IMR-90 (cell line): ENCODE measurements around the gene NACC1. TPM values are rescaled to one million over a fixed set of nuclear protein-coding genes. Genes with fewer than 3 reads are reported as not detected.

Experiments used
- ATAC-seq: fragments of 200-7000 bp; cut with Tn5 transposase; 2 replicates; pipeline ENCODE4 v1.9.1; 2020; ENCODE audit warnings: low read depth, mild to moderate bottlenecking, moderate library complexity
- BruUV-seq: library from RNA; stranded (reverse); fragments of 400-500 nt; replicated peaks from 2 replicates; lab custom pipeline; 2021; lab: Mats Ljungman, UMichigan
- CTCF ChIA-PET: fragments of 300-600 bp; formaldehyde crosslinking; extraction: SDS; loops from one replicate; lab custom pipeline; 2021; ENCODE audit warnings: antibody characterized with exemption; lab: Yijun Ruan, JAX
- POLR2A ChIA-PET: fragments of 300-600 bp; sonication (Branson Sonifier 250); formaldehyde crosslinking; loops from one replicate; lab custom pipeline; 2022; ENCODE audit warnings: antibody characterized with exemption; ENCODE audit not compliant: unreplicated experiment; lab: Charles Lee
- DNase-seq: peaks from one replicate; pipeline ENCODE4 v3.0.0; 2013
- H2AFZ ChIP-seq: replicated peaks from 2 replicates; pipeline ENCODE3; 2013; ENCODE audit warnings: low read length, mild to moderate bottlenecking; ENCODE audit not compliant: poor library complexity
- H2AK5ac ChIP-seq: 2 replicates; pipeline ENCODE4 v1.6.1; 2013; ENCODE audit warnings: low read depth, low read length, inconsistent platforms
- H2AK9ac ChIP-seq: replicated peaks from 2 replicates; pipeline ENCODE3; 2013; ENCODE audit warnings: mild to moderate bottlenecking, low read depth, low read length, moderate library complexity; ENCODE audit not compliant: poor library complexity
- H2BK120ac ChIP-seq: 2 replicates; pipeline ENCODE4 v1.6.1; 2013; ENCODE audit warnings: low read depth, low read length, inconsistent platforms
- H2BK15ac ChIP-seq: 3 replicates; pipeline ENCODE4 v1.6.1; 2013; ENCODE audit warnings: low read depth, low read length, inconsistent platforms
- H2BK20ac ChIP-seq: 2 replicates; pipeline ENCODE4 v1.6.1; 2013; ENCODE audit warnings: low read depth, mild to moderate bottlenecking, inconsistent platforms, low read length, moderate library complexity
- H2BK5ac ChIP-seq: 2 replicates; pipeline ENCODE4 v1.6.1; 2013; ENCODE audit warnings: mild to moderate bottlenecking, low read depth, low read length, inconsistent platforms; ENCODE audit not compliant: poor library complexity, severe bottlenecking
- H3K14ac ChIP-seq: replicated peaks from 2 replicates; pipeline ENCODE4 v1.6.1; 2013; ENCODE audit warnings: low read depth, low read length, inconsistent platforms
- H3K18ac ChIP-seq: 2 replicates; pipeline ENCODE4 v1.6.1; 2013; ENCODE audit warnings: low read depth, low read length, control low read depth
- H3K23ac ChIP-seq: 2 replicates; pipeline ENCODE4 v1.6.1; 2013; ENCODE audit warnings: low read depth, low read length, inconsistent platforms
- H3K27ac ChIP-seq: 2 replicates; pipeline ENCODE4 v1.5.1; 2013; ENCODE audit warnings: mild to moderate bottlenecking, control low read depth, low read length; ENCODE audit not compliant: insufficient read depth
- H3K27me3 ChIP-seq: 2 replicates; pipeline ENCODE4 v1.6.1; 2013; ENCODE audit warnings: low read length; ENCODE audit not compliant: control insufficient read depth, insufficient read depth
- H3K36me3 ChIP-seq: 2 replicates; pipeline ENCODE4 v1.6.1; 2013; ENCODE audit warnings: low read length, mixed read lengths; ENCODE audit not compliant: control insufficient read depth, insufficient read depth
- H3K4ac ChIP-seq: 2 replicates; pipeline ENCODE4 v1.6.1; 2013; ENCODE audit warnings: low read depth, low read length, inconsistent platforms
- H3K4me1 ChIP-seq: 2 replicates; pipeline ENCODE4 v1.6.1; 2013; ENCODE audit warnings: low read length, mixed read lengths; ENCODE audit not compliant: control insufficient read depth, insufficient read depth
- H3K4me2 ChIP-seq: 2 replicates; pipeline ENCODE4 v1.6.1; 2013; ENCODE audit warnings: low read depth, mild to moderate bottlenecking, control low read depth, low read length, moderate library complexity
- H3K4me3 ChIP-seq: 2 replicates; pipeline ENCODE4 v1.5.1; 2013; ENCODE audit warnings: low read depth, mild to moderate bottlenecking, control low read depth, low read length, moderate library complexity; ENCODE audit not compliant: insufficient read depth
- H3K56ac ChIP-seq: 2 replicates; pipeline ENCODE4 v1.6.1; 2013; ENCODE audit warnings: low read length, inconsistent platforms; ENCODE audit not compliant: insufficient read depth; ENCODE audit errors: extremely low read depth
- H3K79me1 ChIP-seq, 2 experiments: 2 replicates each; pipeline ENCODE4 v1.6.1; 2013; ENCODE audit warnings: low read length in 2 of 2, inconsistent platforms in 1 of 2, low read depth in 1 of 2
- H3K9ac ChIP-seq: 2 replicates; pipeline ENCODE4 v1.6.1; 2013; ENCODE audit warnings: low read depth, low read length, control low read depth
- H3K9me1 ChIP-seq: 2 replicates; pipeline ENCODE4 v1.6.1; 2013; ENCODE audit warnings: low read length, inconsistent platforms; ENCODE audit not compliant: insufficient read depth
- H3K9me3 ChIP-seq: 2 replicates; pipeline ENCODE4 v1.6.1; 2013; ENCODE audit warnings: low read length; ENCODE audit not compliant: control insufficient read depth, insufficient read depth
- H4K20me1 ChIP-seq: 2 replicates; pipeline ENCODE4 v1.6.1; 2013; ENCODE audit warnings: low read length, inconsistent platforms; ENCODE audit not compliant: insufficient read depth
- H4K5ac ChIP-seq: 2 replicates; pipeline ENCODE4 v1.6.1; 2013; ENCODE audit warnings: mild to moderate bottlenecking, low read depth, low read length, control low read depth
- H4K8ac ChIP-seq, 2 experiments: 2 replicates each; pipeline ENCODE4 v1.6.1; 2013; ENCODE audit warnings: low read depth in 2 of 2, low read length in 2 of 2, control low read depth in 1 of 2, inconsistent platforms in 1 of 2
- H4K91ac ChIP-seq: 2 replicates; pipeline ENCODE4 v1.6.1; 2013; ENCODE audit warnings: low read depth, low read length, inconsistent platforms; ENCODE audit not compliant: insufficient read depth
- CHD1 ChIP-seq: IDR thresholded peaks from 2 replicates; pipeline ENCODE4 v1.6.1; 2012; ENCODE audit warnings: low read depth, low read length, improper control_type of control experiment
- CTCF ChIP-seq: conservative IDR thresholded peaks from 2 replicates; pipeline ENCODE4 v1.5.1; 2012; ENCODE audit warnings: mild to moderate bottlenecking, low read depth, low read length, improper control_type of control experiment
- ELK1 ChIP-seq: fragments of 150-350 bp; IDR thresholded peaks from 2 replicates; pipeline ENCODE4 v1.6.1; 2016; ENCODE audit warnings: low read depth, mild to moderate bottlenecking, low read length, moderate library complexity, borderline replicate concordance
- MAFK ChIP-seq: IDR thresholded peaks from 2 replicates; pipeline ENCODE4 v1.6.1; 2012; ENCODE audit warnings: low read depth, low read length, improper control_type of control experiment
- NFE2L2 ChIP-seq: fragments of 150-350 bp; IDR thresholded peaks from 2 replicates; pipeline ENCODE4 v1.6.1; 2016; ENCODE audit warnings: low read depth, mild to moderate bottlenecking, low read length
- POLR2A ChIP-seq: IDR thresholded peaks from 2 replicates; pipeline ENCODE4 v1.6.1; 2012; ENCODE audit warnings: mild to moderate bottlenecking, low read depth, low read length
- RAD21 ChIP-seq: IDR thresholded peaks from 2 replicates; pipeline ENCODE4 v1.6.1; 2012; ENCODE audit warnings: low read length, improper control_type of control experiment
- WGBS, 2 experiments: methylation state at CpG; one replicate each; pipeline versions ENCODE4 v1.1.5 to v1.1.7; 2013; ENCODE audit warnings: missing lambda C conversion rate in 2 of 2; ENCODE audit not compliant: insufficient read length in 1 of 2; ENCODE audit errors: extremely low coverage in 2 of 2; 5-methylcytosine and 5-hydroxymethylcytosine counted together
- dilution Hi-C: fragments of 300-500 bp; cut with HindIII; formaldehyde crosslinking; loops from one replicate; pipeline ENCODE4 v1.14.3; 2018; ENCODE audit warnings: low sequenced_read_pairs; ENCODE audit not compliant: unreplicated experiment
- in situ Hi-C: fragments of 300-500 bp; cut with MboI; formaldehyde crosslinking; loops from 3 replicates; pipeline ENCODE4 v1.14.3; 2019; ENCODE audit warnings: low sequenced_read_pairs, inconsistent platforms, mixed read lengths
- intact Hi-C: fragments of 100-400 bp; cut with micrococcal nuclease; formaldehyde crosslinking; loops from 2 replicates; pipeline ENCODE4 v1.10.0; 2022
- polyA plus RNA-seq, 3 experiments: library from polyadenylated mRNA; depleted of rRNA; stranded (reverse); fragments of >200 nt; gene quantifications; 2 replicates each; pipeline ENCODE4 v1.2.3, GENCODE V29; 2012; ENCODE audit warnings: low replicate concordance in 1 of 3
- total RNA-seq: library from RNA; depleted of rRNA; stranded (reverse); fragments of >200 nt; gene quantifications from 2 replicates; pipeline ENCODE4 v1.2.3, GENCODE V29; 2012

The NACC1 gene
- total and polyA plus RNA-seq, 2 of the 4 experiments (the other 2 are of a cell fraction) = 42.5 to 181 TPM

- POLR2A ChIA-PET = no interaction called here
- H3K79me1 ChIP-seq = peaks cover 0 to 48% of the 10 kb centered on the region in 2 experiments; a peak in 2 of 4 replicates
- no peak overlapping the region for H3K4me3 ChIP-seq
- H3K4ac ChIP-seq = peak overlapping the region; percentile 68; the same call in 1 of the 2 replicates
- H3K9me1 ChIP-seq = peaks cover 20% of the 10 kb centered on the region
- H2BK120ac ChIP-seq = peak overlapping the region; percentile 60; the same call in 1 of the 2 replicates
- no peak overlapping the region for H2BK20ac ChIP-seq
- no peak overlapping the region for H3K18ac ChIP-seq
- no peak overlapping the region for H4K91ac ChIP-seq
- H3K4me1 ChIP-seq = peaks cover 17% of the 10 kb centered on the region
- dilution Hi-C loops (no loop called here), intact Hi-C loops (no loop called here), in situ Hi-C loops (no loop called here)
- no peak overlapping the region for H3K56ac ChIP-seq
- H2AK5ac ChIP-seq = peak overlapping the region; percentile 13
- H3K9ac ChIP-seq = no peak overlapping the region
- no peaks in the 10 kb centered on the region for H3K36me3 ChIP-seq
- H2AK9ac ChIP-seq = no peak overlapping the region
- DNase-seq = no peak
- WGBS, 2 experiments = no CpG with 5 or more reads among the region's 7 CpGs
- no peak overlapping the region for H4K5ac ChIP-seq
- H2BK15ac ChIP-seq = no peak overlapping the region
- BruUV-seq = no TSS peak
- no peaks in the 10 kb centered on the region for H3K27me3 ChIP-seq
- TF ChIP-seq CTCF (no peak), POLR2A (no peak), RAD21 (no peak), ELK1 (no peak), NFE2L2 (no peak), CHD1 (no peak), MAFK (no peak)
- ATAC-seq = no peak
- H4K8ac ChIP-seq = no peak overlapping the region; a peak in 1 of 4 replicates
- H3K9me3 ChIP-seq = no peaks in the 10 kb centered on the region
- no peak overlapping the region for H2BK5ac ChIP-seq
- no peak overlapping the region for H3K23ac ChIP-seq
- no peak overlapping the region for H3K14ac ChIP-seq
- CTCF ChIA-PET = no interaction called here
- H2AFZ ChIP-seq = no peak overlapping the region
- no peaks in the 10 kb centered on the region for H4K20me1 ChIP-seq
- no peak overlapping the region for H3K4me2 ChIP-seq
- no peak overlapping the region for H3K27ac ChIP-seq
These were observed 53.1 kb downstream of the NACC1 start for GRCh38 chr19:13171146-13171545.
